K562 (cell line): ENCODE results near the gene DHX36. TPM values are rescaled to one million over a fixed set of nuclear protein-coding genes. Genes with fewer than 3 reads are reported as not detected.

Experiments used
- HOXB6 ChIP-seq: fragments of 250-450 bp; sonication (Bioruptor Pico); IDR thresholded peaks from 2 replicates; pipeline ENCODE4 v1.5.1; 2022; ENCODE audit warnings: mild to moderate bottlenecking, borderline replicate concordance
- MBD2 ChIP-seq: sonication (generic); IDR thresholded peaks from 2 replicates; pipeline ENCODE4 v1.6.1; 2016; ENCODE audit warnings: low read depth, borderline replicate concordance
- NRF1 ChIP-seq, 2 experiments: fragments of 450-650 bp; IDR thresholded peaks in 1 of 2; conservative IDR thresholded peaks in 1 of 2; 2 replicates each; pipeline ENCODE4 v1.6.1; 2014; ENCODE audit warnings: mild to moderate bottlenecking in 2 of 2
- PHF8 ChIP-seq: fragments of 200-600 bp; sonication (generic); IDR thresholded peaks from 2 replicates; pipeline ENCODE4 v1.6.1; 2012; ENCODE audit warnings: mixed run types, mild to moderate bottlenecking, inconsistent platforms, low read length, moderate library complexity, borderline replicate concordance
- SMC3 ChIP-seq: conservative IDR thresholded peaks from 2 replicates; pipeline ENCODE4 v1.6.1; 2011; ENCODE audit warnings: low read depth, low read length, improper control_type of control experiment; ENCODE audit not compliant: insufficient read depth
- SRSF3 ChIP-seq: fragments of 200-400 bp; formaldehyde crosslinking; IDR thresholded peaks from 2 replicates; pipeline ENCODE4 v1.6.1; 2016; ENCODE audit warnings: mild to moderate bottlenecking, low read length, moderate library complexity; ENCODE audit not compliant: insufficient read depth
- TBL1XR1 ChIP-seq, 2 experiments: IDR thresholded peaks; 2 replicates each; pipeline ENCODE4 v1.6.1; 2012; ENCODE audit warnings: improper control_type of control experiment in 2 of 2, low read length in 2 of 2, mild to moderate bottlenecking in 1 of 2
- TRIM28 ChIP-seq: fragments of 450-650 bp; IDR thresholded peaks from 2 replicates; pipeline ENCODE4 v1.6.1; 2017
- ZNF444 ChIP-seq: fragments of 250-450 bp; sonication (Bioruptor Pico); IDR thresholded peaks from 2 replicates; pipeline ENCODE4 v1.4.0; 2020; ENCODE audit warnings: mild to moderate bottlenecking, moderate library complexity
- polyA plus RNA-seq, 8 experiments: library from polyadenylated mRNA; depleted of rRNA in 4 of 8; stranded (reverse) in 5 of 8; unstranded in 3 of 8; fragments of >200 nt; fragmentation: Nextera tagmentation in 2 of 8; fragmentation: Illumina TruSeq in 1 of 8; extraction: Ambion mirVana in 2 of 8; extraction: Trizol in 1 of 8; gene quantifications; 2 replicates each; pipeline versions ENCODE4 v1.2.1 to v1.2.3, GENCODE V29; 2011 to 2014; ENCODE audit warnings: inconsistent platforms in 1 of 8, missing spikeins in 1 of 8
- total RNA-seq, 7 experiments: library from RNA; depleted of rRNA in 6 of 7; stranded (reverse); fragments of >200 nt in 6 of 7; fragmentation: Illumina TruSeq in 2 of 7; extraction: Trizol in 2 of 7; gene quantifications; 2 replicates each; pipeline versions ENCODE4 v1.2.1 to v1.2.3, GENCODE V29; 2011 to 2021; ENCODE audit warnings: low replicate concordance in 1 of 7
- TF ChIP-seq, protein P1 (sequence below): sonication (generic); formaldehyde crosslinking; IDR thresholded peaks from 2 replicates; pipeline ENCODE4 v1.8.1; 2023; ENCODE audit warnings: mild to moderate bottlenecking, missing genetic modification reagents
- TF ChIP-seq, protein P2 (sequence below): IDR thresholded peaks from 2 replicates; pipeline ENCODE4 v1.6.1; 2012; ENCODE audit warnings: low read depth, low read length, improper control_type of control experiment, borderline replicate concordance
- TF ChIP-seq, protein P3 (sequence below), 2 experiments: fragments of 450-650 bp; IDR thresholded peaks; 2 replicates each; pipeline ENCODE4 v1.6.1; 2016; ENCODE audit warnings: mild to moderate bottlenecking in 2 of 2, borderline replicate concordance in 1 of 2, low read depth in 1 of 2, moderate library complexity in 1 of 2
- TF ChIP-seq, protein P4 (sequence below): fragments of 250-450 bp; sonication (Bioruptor Pico); IDR thresholded peaks from 2 replicates; pipeline ENCODE4 v1.5.0; 2021

The DHX36 gene
- total and polyA plus RNA-seq, 9 of the 15 experiments (the other 6 are each of a cell fraction or from before 2014, with no cell fraction given), result 44.3 to 98.7 (median 57.0) TPM

DNA sequence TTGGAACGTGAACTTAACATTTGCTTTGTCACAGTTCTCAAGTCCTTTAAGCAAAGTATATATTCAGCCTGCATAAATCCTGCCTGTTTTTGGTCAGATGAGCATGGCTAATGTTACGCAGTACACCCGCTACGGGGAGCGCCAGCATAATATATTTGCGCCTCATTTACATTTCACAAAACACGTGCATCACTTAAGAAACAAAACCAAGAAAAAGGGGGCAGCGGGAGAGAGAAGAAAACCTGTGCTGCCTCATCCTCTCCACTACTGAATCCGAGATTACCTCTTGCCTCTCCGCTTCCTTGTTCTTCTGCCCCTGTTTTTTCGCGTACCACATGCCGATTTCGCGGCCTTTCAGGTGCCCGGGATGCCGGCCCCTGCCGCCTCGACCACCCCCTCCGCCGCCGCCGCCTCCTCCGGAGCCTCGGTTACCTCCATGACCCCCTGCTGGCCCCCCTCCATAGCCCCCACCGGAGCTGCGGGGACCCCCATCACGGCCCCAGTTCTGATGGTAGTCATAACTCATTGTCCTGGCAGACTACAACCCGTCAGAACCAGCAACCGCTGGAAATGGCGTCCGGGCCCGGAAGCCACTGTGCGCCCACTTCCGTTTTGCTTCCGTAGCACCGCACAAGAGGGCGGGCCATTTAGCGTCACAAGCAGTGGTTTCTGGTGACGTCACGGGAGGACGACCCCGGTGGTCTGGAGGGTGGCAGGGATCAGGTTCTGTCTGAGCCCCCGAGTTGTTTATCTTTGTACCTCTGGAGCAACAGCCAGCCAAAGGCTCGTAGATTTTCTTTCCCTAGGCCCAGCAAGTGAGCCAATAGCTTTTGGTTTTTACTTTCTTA is at the start of gene DHX36 (continued):
- TF ChIP-seq, protein P1, sequence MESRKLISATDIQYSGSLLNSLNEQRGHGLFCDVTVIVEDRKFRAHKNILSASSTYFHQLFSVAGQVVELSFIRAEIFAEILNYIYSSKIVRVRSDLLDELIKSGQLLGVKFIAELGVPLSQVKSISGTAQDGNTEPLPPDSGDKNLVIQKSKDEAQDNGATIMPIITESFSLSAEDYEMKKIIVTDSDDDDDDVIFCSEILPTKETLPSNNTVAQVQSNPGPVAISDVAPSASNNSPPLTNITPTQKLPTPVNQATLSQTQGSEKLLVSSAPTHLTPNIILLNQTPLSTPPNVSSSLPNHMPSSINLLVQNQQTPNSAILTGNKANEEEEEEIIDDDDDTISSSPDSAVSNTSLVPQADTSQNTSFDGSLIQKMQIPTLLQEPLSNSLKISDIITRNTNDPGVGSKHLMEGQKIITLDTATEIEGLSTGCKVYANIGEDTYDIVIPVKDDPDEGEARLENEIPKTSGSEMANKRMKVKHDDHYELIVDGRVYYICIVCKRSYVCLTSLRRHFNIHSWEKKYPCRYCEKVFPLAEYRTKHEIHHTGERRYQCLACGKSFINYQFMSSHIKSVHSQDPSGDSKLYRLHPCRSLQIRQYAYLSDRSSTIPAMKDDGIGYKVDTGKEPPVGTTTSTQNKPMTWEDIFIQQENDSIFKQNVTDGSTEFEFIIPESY (CRISPR knock-in tag), result 0 out of 2 replicates have a peak, but pooled peaks have one; percentile 22
- TF ChIP-seq, protein P2, sequence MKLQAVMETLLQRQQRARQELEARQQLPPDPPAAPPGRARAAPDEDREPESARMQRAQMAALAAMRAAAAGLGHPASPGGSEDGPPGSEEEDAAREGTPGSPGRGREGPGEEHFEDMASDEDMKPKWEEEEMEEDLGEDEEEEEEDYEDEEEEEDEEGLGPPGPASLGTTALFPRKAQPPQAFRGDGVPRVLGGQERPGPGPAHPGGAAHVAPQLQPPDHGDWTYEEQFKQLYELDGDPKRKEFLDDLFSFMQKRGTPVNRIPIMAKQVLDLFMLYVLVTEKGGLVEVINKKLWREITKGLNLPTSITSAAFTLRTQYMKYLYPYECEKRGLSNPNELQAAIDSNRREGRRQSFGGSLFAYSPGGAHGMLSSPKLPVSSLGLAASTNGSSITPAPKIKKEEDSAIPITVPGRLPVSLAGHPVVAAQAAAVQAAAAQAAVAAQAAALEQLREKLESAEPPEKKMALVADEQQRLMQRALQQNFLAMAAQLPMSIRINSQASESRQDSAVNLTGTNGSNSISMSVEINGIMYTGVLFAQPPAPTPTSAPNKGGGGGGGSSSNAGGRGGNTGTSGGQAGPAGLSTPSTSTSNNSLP, result no peak
- TF ChIP-seq, protein P3, sequence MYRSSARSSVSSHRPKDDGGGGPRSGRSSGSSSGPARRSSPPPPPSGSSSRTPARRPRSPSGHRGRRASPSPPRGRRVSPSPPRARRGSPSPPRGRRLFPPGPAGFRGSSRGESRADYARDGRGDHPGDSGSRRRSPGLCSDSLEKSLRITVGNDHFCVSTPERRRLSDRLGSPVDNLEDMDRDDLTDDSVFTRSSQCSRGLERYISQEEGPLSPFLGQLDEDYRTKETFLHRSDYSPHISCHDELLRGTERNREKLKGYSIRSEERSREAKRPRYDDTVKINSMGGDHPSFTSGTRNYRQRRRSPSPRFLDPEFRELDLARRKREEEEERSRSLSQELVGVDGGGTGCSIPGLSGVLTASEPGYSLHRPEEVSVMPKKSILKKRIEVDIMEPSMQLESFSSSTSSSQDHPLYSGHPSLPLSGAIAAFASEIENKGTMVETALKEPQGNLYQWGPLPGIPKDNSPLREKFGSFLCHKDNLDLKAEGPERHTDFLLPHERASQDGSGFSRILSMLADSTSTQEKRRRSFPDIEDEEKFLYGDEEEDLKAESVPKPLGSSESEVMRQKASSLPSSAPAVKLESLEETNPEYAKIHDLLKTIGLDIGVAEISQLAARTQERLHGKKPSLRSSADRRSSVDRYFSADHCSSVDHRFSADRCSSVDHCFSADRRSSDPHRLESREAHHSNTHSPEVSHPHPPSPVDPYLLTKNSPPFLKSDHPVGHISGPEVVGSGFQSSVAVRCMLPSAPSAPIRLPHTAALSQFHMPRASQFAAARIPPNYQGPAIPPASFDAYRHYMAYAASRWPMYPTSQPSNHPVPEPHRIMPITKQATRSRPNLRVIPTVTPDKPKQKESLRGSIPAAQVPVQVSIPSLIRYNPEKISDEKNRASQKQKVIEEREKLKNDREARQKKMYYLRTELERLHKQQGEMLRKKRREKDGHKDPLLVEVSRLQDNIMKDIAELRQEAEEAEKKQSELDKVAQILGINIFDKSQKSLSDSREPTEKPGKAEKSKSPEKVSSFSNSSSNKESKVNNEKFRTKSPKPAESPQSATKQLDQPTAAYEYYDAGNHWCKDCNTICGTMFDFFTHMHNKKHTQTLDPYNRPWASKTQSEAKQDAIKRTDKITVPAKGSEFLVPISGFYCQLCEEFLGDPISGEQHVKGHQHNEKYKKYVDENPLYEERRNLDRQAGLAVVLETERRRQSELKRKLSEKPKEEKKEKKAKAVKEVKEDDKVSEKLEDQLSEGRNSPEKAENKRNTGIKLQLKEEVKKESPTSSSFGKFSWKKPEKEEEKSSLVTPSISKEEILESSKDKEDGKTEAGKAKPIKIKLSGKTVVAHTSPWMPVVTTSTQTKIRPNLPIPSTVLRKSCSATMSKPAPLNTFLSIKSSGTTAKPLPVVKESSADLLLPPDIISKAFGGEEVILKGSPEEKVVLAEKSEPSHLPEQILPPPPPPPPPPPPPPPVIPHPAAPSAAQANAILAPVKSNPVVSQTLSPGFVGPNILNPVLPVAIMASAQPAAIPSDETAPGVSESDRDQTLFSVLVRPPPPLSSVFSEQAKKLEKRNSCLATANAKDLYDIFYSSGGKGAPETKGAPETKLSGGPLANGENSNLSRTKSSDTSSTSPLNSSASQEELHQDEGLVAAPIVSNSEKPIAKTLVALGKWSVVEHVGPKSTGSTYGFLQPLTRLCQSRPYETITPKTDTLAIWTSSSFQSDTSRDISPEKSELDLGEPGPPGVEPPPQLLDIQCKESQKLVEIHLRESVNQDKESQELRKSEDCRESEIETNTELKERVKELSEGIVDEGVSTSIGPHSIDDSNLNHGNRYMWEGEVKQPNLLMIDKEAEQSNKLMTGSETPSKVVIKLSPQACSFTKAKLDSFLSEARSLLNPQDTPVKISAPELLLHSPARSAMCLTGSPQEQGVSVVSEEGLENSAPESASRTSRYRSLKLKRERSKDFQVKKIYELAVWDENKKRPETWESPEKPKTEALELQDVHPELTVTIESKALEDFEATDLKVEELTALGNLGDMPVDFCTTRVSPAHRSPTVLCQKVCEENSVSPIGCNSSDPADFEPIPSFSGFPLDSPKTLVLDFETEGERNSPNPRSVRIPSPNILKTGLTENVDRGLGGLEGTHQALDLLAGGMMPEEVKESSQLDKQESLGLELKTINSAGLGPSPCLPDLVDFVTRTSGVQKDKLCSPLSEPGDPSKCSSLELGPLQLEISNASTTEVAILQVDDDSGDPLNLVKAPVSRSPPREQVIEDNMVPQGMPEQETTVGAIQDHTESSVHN (IDR thresholded peaks at IDR 0.05; ENCODE audit: borderline replicate concordance in 1 of 2, low read depth in 1 of 2), result no peak
- TF ChIP-seq TBL1XR1 (IDR thresholded peaks at IDR 0.05; ENCODE audit: low read length in 2 of 2) (0 out of 4 replicates have a peak, but pooled peaks of 1 of the 2 experiments have one; percentile 50), MBD2 (no peak), HOXB6 (no peak), TRIM28 (no peak), NRF1 (conservative IDR thresholded peaks at IDR 0.05 in 1 of 2, IDR thresholded peaks at IDR 0.05 in 1 of 2) (no peak), SMC3 (no peak), PHF8 (peak; percentile 87), SRSF3 (no peak), ZNF444 (no peak)
- TF ChIP-seq, protein P4, sequence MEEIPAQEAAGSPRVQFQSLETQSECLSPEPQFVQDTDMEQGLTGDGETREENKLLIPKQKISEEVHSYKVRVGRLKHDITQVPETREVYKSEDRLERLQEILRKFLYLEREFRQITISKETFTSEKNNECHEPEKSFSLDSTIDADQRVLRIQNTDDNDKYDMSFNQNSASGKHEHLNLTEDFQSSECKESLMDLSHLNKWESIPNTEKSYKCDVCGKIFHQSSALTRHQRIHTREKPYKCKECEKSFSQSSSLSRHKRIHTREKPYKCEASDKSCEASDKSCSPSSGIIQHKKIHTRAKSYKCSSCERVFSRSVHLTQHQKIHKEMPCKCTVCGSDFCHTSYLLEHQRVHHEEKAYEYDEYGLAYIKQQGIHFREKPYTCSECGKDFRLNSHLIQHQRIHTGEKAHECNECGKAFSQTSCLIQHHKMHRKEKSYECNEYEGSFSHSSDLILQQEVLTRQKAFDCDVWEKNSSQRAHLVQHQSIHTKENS (CRISPR knock-in tag), result no peak
